Measurements from ENCODE around the gene RBCK1.
"Not testable (repeated sequence)": the region's sequence is repeated elsewhere in the genome, so short reads cannot be mapped to it uniquely, and the experiment has no call there.

Gene RBCK1

DNA sequence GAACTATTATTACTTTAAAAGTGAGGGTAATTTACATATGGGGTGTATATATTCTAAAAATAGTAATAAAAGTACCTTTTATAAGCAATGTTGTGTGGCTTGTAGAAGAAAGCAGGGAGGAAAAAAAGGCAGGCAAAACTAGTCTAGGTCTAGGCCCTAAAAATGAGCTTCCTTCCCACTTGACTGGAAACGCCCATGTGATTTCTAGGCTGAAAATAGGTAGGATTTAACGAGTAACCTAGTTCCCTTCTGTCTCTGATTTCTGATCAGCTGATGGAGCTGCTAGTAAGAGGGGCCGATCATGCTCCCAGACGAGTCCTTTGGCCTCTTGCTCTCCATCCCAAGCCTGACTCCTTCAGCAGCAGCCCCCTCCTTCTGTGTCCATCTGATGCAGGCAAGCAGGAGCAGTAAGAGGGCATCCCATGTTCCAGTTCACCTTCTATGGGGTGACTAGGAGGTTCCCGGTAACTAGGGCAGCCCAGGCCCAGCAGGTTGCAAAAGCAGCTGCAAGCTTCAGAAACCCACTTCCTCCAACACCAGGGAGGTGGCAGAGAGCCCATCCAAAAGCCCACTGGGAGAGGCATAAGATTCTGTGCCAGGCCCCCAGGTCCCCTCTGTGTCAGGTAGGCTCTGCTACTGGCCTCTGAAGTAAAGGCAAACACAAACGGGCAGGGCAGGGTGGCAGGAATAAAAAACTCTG is 29.8 kb downstream of the RBCK1 start:
- Mint-ChIP-seq H3K36me3 (peaks cover 84% of the 10 kb centered on the region), H3K9me3 (no peaks in the 10 kb centered on the region), H3K27me3 (no peaks in the 10 kb centered on the region), H3K4me1 (peaks cover 70% of the 10 kb centered on the region), H3K4me3 (peak overlapping the region; percentile 61), H3K27ac (peak overlapping the region; percentile 84)
- CTCF ChIA-PET: interaction anchor here (0.7 to 3.1 kb wide), 6 partner anchors 21 to 42 kb away, joined by 3 to 9 read pairs (median 4); no protein-coding TSS in a partner anchor
- no peak for DNase-seq

DNA sequence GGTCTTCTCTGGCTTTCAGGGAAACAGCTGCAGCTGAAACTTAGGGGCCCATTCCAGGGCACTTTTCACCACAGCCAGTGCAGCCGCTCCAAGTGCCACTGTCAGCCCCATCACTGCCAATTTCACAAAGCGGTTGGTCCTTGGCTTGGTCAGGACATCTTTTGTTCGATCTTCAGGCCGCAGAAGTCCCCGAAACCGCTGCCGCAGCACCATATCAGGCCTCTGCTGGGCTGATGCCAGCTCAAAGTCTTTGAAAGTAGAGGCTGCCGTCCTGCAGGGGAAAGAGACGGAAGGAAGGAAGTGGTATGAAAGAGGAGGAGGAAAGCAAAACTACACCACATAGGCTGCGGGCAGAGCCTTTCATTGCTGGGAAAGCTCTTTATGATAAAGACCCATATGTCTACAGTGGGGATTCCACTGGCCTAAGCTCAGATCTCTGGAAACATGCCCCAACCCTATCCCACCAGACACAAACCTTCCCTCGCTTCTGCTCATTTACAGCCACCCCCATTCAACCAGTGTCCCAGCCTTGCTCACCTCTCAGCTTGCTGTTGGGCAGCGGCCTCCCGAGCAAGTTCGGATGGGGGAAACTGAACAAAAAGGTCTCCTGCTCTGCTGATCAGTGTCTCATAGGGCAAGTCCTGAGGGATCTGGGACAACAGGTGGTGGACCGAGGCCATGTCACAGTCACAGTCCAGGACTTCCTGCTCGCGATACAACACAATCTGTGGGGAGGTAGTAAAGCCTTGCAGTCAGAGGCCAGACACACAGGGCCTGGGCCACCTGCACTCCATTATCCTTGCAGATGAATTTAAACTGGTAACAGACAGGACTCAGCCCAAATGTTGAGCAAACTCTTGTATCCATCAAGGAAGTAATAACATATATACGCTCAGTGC is 30.7 kb downstream of the RBCK1 start:
- H3K27ac Mint-ChIP-seq: peak overlapping the region; percentile 84
- H3K9me3 Mint-ChIP-seq: no peaks in the 10 kb centered on the region
- H3K4me1 Mint-ChIP-seq: peaks cover 63% of the 10 kb centered on the region
- peaks cover 81% of the 10 kb centered on the region for H3K36me3 Mint-ChIP-seq
- H3K27me3 Mint-ChIP-seq: no peaks in the 10 kb centered on the region
- CTCF ChIA-PET: interaction anchor here (0.7 to 3.1 kb wide), 6 partner anchors 20 to 41 kb away, joined by 3 to 9 read pairs (median 4); no protein-coding TSS in a partner anchor
- peak; percentile 77 for DNase-seq
- peak overlapping the region; percentile 61 for H3K4me3 Mint-ChIP-seq

DNA sequence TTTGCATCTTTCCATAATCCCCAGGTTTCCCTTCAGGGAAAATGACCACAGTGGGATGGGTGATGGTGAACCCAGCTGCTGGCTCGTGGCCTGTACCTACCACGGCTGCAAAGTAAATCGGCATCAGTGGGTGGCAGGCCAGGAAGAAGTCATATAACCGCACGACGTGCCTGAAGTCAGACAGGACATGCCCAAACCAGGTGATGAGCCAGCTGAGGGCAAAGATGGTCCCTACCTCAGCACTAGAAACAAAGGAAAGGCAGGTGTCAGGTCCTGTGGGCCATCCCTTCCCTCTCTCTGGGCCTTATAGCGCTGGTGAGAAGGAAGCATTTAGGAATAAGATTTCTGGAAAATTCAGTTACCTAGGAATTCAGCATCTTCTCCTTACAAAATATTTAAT is 32.0 kb downstream of the RBCK1 start:
- CTCF ChIA-PET: no interaction called here
- H3K27me3 Mint-ChIP-seq: no peaks in the 10 kb centered on the region
- H3K4me1 Mint-ChIP-seq: peaks cover 49% of the 10 kb centered on the region
- H3K36me3 Mint-ChIP-seq: peaks cover 79% of the 10 kb centered on the region
- H3K9me3 Mint-ChIP-seq: no peaks in the 10 kb centered on the region
- no peak overlapping the region for H3K27ac Mint-ChIP-seq
- no peak for DNase-seq
- H3K4me3 Mint-ChIP-seq: no peak overlapping the region

DNA sequence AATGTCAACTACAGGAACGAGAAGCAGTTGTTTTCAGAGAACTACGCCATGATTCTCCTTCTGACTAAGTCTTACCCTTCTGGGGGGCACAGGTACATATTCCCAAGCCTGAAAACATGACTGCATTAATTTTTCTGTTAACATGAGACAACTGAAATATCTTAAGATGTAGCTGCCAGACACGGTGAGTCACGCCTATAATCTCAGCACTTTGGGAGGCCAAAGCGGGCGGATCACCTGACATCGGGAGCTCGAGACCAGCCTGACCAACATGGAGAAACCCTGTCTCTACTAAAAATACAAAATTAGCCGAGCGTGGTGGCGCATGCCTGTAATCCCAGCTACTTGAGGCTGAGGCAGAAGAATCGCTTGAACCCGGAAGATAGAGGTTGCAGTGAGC is 32.5 kb downstream of the RBCK1 start:
- Mint-ChIP-seq H3K9me3 (no peaks in the 10 kb centered on the region), H3K4me1 (peaks cover 46% of the 10 kb centered on the region), H3K4me3 (no peak overlapping the region), H3K27ac (no peak overlapping the region), H3K27me3 (no peaks in the 10 kb centered on the region), H3K36me3 (peaks cover 77% of the 10 kb centered on the region)
- CTCF ChIA-PET: no interaction called here
- no peak for DNase-seq

DNA sequence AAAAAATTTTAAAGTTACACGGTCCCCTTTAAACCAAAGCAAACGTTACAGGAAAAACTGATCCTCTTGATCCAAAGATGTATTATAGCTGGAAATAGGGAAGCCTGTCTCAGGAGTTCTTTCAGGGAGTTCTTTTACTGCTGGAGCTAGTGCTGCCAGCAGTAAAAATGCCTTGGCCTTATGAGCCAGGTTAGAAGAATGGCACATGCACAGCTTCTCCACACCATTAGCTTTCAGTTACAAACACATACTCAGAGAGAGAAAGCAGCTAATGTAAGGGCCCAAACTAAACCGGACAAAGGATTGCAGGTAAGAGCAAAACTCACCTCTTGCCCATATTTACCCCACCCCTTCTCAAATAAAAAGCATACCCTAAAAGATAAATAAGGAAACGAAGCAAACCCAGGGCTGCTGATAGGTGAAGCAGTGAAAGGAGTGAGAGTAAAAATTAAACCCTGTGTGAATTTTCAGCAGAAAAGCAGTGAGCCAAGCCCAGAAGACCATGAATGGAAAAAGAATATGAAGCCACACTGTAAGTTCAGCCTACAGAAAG is 35.2 kb downstream of the RBCK1 start:
- Mint-ChIP-seq H3K4me1 (peaks cover 25% of the 10 kb centered on the region), H3K27ac (no peak overlapping the region), H3K9me3 (no peaks in the 10 kb centered on the region), H3K36me3 (peaks cover 68% of the 10 kb centered on the region), H3K27me3 (no peaks in the 10 kb centered on the region), H3K4me3 (no peak overlapping the region)
- DNase-seq: no peak
- CTCF ChIA-PET: interaction anchor here (0.9 to 1.3 kb wide), 3 partner anchors 10 to 45 kb away, joined by 3 to 4 read pairs (median 3); no protein-coding TSS in a partner anchor

DNA sequence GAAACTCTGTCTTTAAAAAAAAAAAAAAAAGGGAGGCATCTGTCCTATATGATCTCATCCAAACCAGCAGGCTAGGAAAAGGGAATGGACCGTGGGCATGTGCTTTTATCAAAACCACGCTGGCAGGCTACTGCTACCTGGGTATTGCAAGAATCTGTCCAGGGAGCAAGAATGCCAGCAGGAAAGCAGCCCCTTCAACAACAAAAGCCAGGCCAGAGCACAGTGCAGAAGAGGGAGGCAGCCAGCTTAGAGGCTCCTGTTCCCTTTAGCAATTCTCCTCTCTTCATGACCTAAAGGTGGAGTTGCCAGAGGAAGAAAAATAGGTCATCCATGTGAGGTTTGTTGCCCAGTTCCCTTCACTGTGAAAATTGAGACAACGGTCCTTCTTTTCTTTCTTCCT is 36.0 kb downstream of the RBCK1 start:
- Mint-ChIP-seq H3K27me3 (no peaks in the 10 kb centered on the region), H3K4me3 (no peak overlapping the region), H3K27ac (no peak overlapping the region), H3K36me3 (peaks cover 61% of the 10 kb centered on the region), H3K9me3 (no peaks in the 10 kb centered on the region), H3K4me1 (peaks cover 17% of the 10 kb centered on the region)
- DNase-seq: no peak
- CTCF ChIA-PET: interaction anchor here (0.9 kb wide), 1 partner anchor 11 kb away, joined by 3 read pairs; no protein-coding TSS in a partner anchor

DNA sequence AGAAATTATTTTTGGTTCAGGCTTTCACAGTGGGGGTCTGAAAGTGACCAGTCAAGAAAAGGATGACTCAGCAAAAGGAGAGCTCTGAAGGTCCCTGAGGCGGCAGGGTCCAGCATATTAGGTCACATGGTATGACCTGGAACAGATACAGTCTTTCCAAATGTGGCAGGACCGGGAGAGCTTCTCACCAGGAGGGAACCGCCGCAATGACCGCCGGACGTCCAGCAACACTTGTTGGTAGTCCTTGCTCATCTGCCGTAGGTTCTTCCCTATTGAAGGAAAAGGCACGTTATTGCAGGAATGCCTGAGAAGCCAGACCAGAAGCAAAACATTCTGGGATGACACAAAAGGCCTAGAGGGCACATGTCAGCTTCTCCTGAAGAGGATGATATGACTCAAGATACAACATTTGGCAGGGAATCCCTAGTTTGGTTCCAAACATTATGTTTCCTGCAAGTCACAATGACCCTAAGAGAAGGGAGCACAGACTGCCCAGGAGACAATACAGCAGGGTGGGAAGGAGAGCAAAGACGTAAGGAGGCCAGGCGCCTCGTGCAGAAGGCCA is 36.8 kb downstream of the RBCK1 start:
- H3K4me1 Mint-ChIP-seq: peaks cover 12% of the 10 kb centered on the region
- peaks cover 53% of the 10 kb centered on the region for H3K36me3 Mint-ChIP-seq
- H3K9me3 Mint-ChIP-seq: no peaks in the 10 kb centered on the region
- no peaks in the 10 kb centered on the region for H3K27me3 Mint-ChIP-seq
- no peak for DNase-seq
- no peak overlapping the region for H3K4me3 Mint-ChIP-seq
- H3K27ac Mint-ChIP-seq: no peak overlapping the region
- CTCF ChIA-PET: no interaction called here

DNA sequence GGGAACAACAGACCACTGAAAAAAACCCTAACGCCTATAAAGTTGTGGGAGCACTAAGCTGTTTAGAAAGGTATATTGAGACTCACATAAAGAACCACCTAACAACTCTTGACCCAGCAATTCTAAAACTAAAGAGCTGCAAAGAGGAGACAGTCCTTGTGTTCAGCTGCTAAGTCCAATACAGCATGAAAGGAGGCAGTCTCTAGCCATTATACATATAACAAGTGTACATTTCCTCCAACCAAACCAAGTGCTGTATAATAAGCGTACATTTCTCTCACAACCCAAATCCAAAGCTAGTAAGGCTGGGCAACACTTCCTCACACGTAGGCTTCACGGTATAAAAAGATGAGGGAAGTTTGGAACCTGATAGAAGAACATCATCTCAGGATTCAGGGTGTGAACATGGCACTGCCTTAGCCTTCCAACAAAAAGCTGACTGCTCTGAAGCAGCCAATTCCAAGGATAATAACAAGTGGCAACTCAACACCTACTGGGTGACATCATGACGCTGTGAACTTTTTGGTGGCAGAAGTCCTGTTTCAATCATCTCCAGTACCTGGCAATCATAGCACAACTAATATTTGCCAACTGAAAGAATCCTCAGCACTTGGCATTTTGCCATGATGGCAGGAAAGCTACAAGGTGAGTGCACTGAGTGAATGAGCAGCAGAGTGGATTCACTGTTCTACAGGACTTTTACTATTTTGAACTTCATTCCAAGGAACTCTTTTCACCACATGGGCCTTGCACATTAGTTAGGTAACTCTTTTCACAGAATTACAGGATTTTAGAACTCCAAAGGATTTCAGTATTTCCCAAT is 37.6 kb downstream of the RBCK1 start:
- H3K27ac Mint-ChIP-seq: no peak overlapping the region
- H3K27me3 Mint-ChIP-seq: no peaks in the 10 kb centered on the region
- H3K4me3 Mint-ChIP-seq: no peak overlapping the region
- H3K9me3 Mint-ChIP-seq: no peaks in the 10 kb centered on the region
- peaks cover 45% of the 10 kb centered on the region for H3K36me3 Mint-ChIP-seq
- DNase-seq: no peak
- H3K4me1 Mint-ChIP-seq: peaks cover 9% of the 10 kb centered on the region
- CTCF ChIA-PET: interaction anchor here (0.6 to 1.0 kb wide), 2 partner anchors 14 to 15 kb away, joined by 3 to 4 read pairs; no protein-coding TSS in a partner anchor

DNA sequence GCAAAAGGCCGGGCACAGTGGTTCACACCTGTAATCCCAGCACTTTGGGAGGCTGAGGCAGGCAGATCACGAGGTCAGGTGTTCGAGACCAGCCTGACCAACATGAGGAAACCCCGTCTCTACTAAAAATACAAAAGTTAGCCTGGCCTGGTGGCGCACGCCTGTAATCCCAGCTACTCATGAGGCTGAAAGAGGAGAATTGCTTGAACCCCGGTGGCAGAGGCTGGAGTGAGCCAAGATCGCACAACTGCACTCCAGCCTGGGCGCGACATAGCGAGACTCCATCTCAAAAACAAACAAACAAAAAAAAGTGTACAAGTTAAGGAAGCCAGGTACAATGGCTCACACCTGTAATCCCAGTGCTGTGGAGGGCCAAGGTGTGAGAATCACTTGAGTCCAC is 43.9 kb downstream of the RBCK1 start:
- H3K27me3 Mint-ChIP-seq, H3K9me3 Mint-ChIP-seq, DNase-seq, CTCF ChIA-PET, H3K27ac Mint-ChIP-seq, H3K4me3 Mint-ChIP-seq, H3K4me1 Mint-ChIP-seq, H3K36me3 Mint-ChIP-seq: not testable (repeated sequence)

DNA sequence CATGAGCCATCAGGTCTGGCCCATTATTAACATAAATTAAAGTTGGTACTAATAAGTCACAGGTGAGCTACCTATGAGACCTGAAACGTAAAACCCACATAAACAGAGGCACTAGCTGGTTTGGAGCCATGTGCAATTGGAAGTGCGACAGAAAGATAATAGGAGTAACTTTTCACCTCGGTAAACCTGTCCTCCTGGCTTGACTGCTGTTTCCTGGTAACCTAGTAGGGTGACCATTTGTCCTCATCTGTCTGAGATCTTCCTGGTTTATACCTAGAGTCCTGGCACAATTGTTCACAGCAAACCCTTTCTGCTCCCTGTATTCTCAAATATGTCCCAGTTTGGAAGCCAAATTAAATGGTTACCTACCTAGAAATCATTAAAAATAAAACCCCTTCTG is 46.9 kb downstream of the RBCK1 start:
- H3K27me3 Mint-ChIP-seq: no peaks in the 10 kb centered on the region
- H3K9me3 Mint-ChIP-seq: no peaks in the 10 kb centered on the region
- no peak overlapping the region for H3K27ac Mint-ChIP-seq
- H3K36me3 Mint-ChIP-seq: peaks cover 9% of the 10 kb centered on the region
- no peak for DNase-seq
- CTCF ChIA-PET: no interaction called here
- H3K4me1 Mint-ChIP-seq: peaks cover 26% of the 10 kb centered on the region
- H3K4me3 Mint-ChIP-seq: no peak overlapping the region

DNA sequence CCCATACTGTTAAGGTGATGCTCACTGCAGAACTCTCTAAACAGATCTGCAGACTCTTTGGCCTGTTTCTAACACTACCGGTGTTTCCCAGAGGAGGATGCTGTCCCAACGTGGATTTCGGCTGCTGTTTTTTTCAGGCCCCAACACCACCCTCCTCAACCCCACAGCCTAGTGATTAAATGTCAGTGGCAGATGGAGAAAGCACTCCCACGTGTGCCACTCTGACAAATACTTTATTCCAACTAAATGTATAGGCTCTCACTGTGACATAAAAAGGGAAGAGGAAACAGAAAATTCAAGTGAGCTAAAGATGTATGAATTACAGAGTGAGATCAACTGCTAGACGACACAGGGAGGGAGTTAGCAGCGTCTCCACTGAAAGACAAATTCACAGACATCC is 50.7 kb downstream of the RBCK1 start:
- Mint-ChIP-seq H3K9me3 (no peaks in the 10 kb centered on the region), H3K4me3 (no peak overlapping the region), H3K27ac (no peak overlapping the region), H3K36me3 (peaks cover 9% of the 10 kb centered on the region), H3K4me1 (peaks cover 46% of the 10 kb centered on the region), H3K27me3 (no peaks in the 10 kb centered on the region)
- CTCF ChIA-PET: interaction anchor here (1.0 to 1.2 kb wide), 2 partner anchors 18 to 21 kb away, joined by 3 to 4 read pairs; no protein-coding TSS in a partner anchor
- no peak for DNase-seq

DNA sequence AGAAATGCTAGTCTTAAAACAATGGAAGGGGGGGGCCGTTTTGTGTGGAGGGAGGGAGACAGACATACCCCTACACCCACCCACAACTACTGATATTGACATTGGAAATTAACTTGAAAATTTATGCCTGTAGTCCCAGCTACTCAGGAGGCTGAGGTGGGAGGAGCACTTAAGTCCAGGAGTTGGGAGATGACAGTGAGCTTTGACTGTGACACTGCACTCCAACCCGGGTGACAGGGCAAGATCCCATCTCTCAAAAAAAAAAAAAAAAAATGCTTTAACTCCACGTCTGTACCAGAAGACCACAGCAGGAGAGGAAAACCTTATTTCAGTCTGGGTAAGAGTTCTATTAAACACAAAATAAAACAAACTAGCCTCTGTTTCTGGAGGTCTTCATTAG is 52.1 kb downstream of the RBCK1 start:
- Mint-ChIP-seq H3K4me3 (peak overlapping the region; percentile 89), H3K27ac (no peak overlapping the region)
- CTCF ChIA-PET: interaction anchor here (0.6 to 1.7 kb wide), 2 partner anchors 12 to 14 kb away, joined by 4 read pairs; no protein-coding TSS in a partner anchor

DNA sequence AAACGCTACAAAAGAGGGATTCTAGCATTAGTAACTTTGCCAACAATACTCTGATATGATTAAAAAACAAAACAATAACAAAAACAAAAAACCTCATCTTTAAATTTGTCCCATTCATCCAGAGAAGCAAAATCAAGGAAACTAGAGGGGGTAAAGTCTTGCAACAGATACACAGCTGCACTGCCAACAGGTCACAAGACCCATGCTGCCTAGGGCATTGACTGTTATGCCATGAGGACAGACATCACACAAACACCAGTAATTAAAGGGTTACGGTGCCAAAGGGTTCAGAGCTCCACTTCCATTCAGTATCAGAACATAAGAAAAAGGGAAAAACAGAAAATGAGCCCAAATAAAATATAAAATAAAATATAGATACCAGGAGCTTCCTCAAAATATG is 52.6 kb downstream of the RBCK1 start:
- Mint-ChIP-seq H3K4me1 (peaks cover 46% of the 10 kb centered on the region), H3K4me3 (peak overlapping the region; percentile 89), H3K9me3 (no peaks in the 10 kb centered on the region), H3K27me3 (no peaks in the 10 kb centered on the region), H3K36me3 (peaks cover 9% of the 10 kb centered on the region), H3K27ac (peak overlapping the region; percentile 28)
- DNase-seq: no peak
- CTCF ChIA-PET: interaction anchor here (0.6 to 1.7 kb wide), 3 partner anchors 11 to 22 kb away, joined by 3 to 4 read pairs (median 4); no protein-coding TSS in a partner anchor

More for the DNA sequence above, 52.1 kb downstream of the RBCK1 start:
- no peaks in the 10 kb centered on the region for H3K9me3 Mint-ChIP-seq
- H3K27me3 Mint-ChIP-seq: no peaks in the 10 kb centered on the region
- peaks cover 9% of the 10 kb centered on the region for H3K36me3 Mint-ChIP-seq
- DNase-seq: no peak
- H3K4me1 Mint-ChIP-seq: peaks cover 46% of the 10 kb centered on the region

All from activated naive CD4-positive, alpha-beta T cell treated with anti-CD3 and anti-CD28 coated beads, Interleukin-2, amount 10 ng/mL, durations not matched to agents 7 days and 5 days (primary cell).